HEK293 (cell line): Measurements from ENCODE around the gene BACH1.

Source experiments
- CTCF ChIA-PET: fragments of 350-600 bp; formaldehyde crosslinking; extraction: SDS; loops from one replicate; lab custom pipeline; 2021; ENCODE audit warnings: antibody characterized with exemption; lab: Yijun Ruan, JAX
- POLR2A ChIA-PET: fragments of 300-600 bp; formaldehyde crosslinking; extraction: SDS; loops from one replicate; lab custom pipeline; 2020; ENCODE audit warnings: antibody characterized with exemption, inconsistent platforms; lab: Yijun Ruan, JAX
- H3K27ac ChIP-seq: fragments of 200-500 bp; sonication (Bioruptor generic); 2 replicates; pipeline ENCODE4 v1.5.1; 2014; ENCODE audit warnings: low read depth, low read length, control low read depth, inconsistent platforms; ENCODE audit errors: extremely low read depth
- H3K36me3 ChIP-seq, 2 experiments: fragments of 200-500 bp in 1 of 2; sonication (Bioruptor generic) in 1 of 2; 1 replicate in 1 of 2; 2 replicates in 1 of 2; pipeline ENCODE4 v1.5.1; 2014 to 2017; ENCODE audit warnings: inconsistent platforms in 2 of 2, low read length in 2 of 2; ENCODE audit not compliant: control insufficient read depth in 2 of 2, insufficient read depth in 1 of 2
- H3K4me1 ChIP-seq: fragments of 200-500 bp; sonication (Bioruptor generic); 2 replicates; pipeline ENCODE4 v1.5.1; 2014; ENCODE audit warnings: mild to moderate bottlenecking, low read length, inconsistent platforms; ENCODE audit not compliant: control insufficient read depth, insufficient read depth
- H3K4me3 ChIP-seq: 2 replicates; pipeline ENCODE4 v1.5.1; 2011; ENCODE audit warnings: low read depth, mild to moderate bottlenecking, control low read depth, low read length, moderate library complexity
- H3K9me3 ChIP-seq: fragments of 200-500 bp; sonication (Bioruptor generic); 2 replicates; pipeline ENCODE4 v1.5.1; 2014; ENCODE audit warnings: low read depth, low read length, inconsistent platforms; ENCODE audit not compliant: control insufficient read depth, insufficient read depth
- FEZF1 ChIP-seq: fragments of 450-650 bp; formaldehyde crosslinking; IDR thresholded peaks from 2 replicates; pipeline ENCODE4 v1.5.1; 2016; ENCODE audit warnings: missing biosample characterization, missing genetic modification characterization
- GLI4 ChIP-seq: fragments of 450-650 bp; formaldehyde crosslinking; IDR thresholded peaks from 2 replicates; pipeline ENCODE4 v1.5.1; 2016; ENCODE audit warnings: missing biosample characterization, missing genetic modification characterization
- GLIS1 ChIP-seq: fragments of 450-650 bp; formaldehyde crosslinking; IDR thresholded peaks from 2 replicates; pipeline ENCODE4 v1.5.1; 2016; ENCODE audit warnings: missing biosample characterization, missing genetic modification characterization
- PRDM1 ChIP-seq: fragments of 450-650 bp; formaldehyde crosslinking; IDR thresholded peaks from 2 replicates; pipeline ENCODE4; 2016; ENCODE audit warnings: missing biosample characterization, missing genetic modification characterization
- SCRT2 ChIP-seq: fragments of 450-650 bp; formaldehyde crosslinking; IDR thresholded peaks from 2 replicates; pipeline ENCODE4 v1.5.1; 2016; ENCODE audit warnings: missing biosample characterization, missing genetic modification characterization
- ZNF10 ChIP-seq: fragments of 450-650 bp; formaldehyde crosslinking; IDR thresholded peaks from 2 replicates; pipeline ENCODE4 v1.5.1; 2017; ENCODE audit warnings: missing biosample characterization, missing genetic modification characterization
- ZNF169 ChIP-seq: fragments of 450-650 bp; formaldehyde crosslinking; IDR thresholded peaks from 2 replicates; pipeline ENCODE4 v1.5.1; 2016; ENCODE audit warnings: missing biosample characterization, missing genetic modification characterization
- ZNF555 ChIP-seq: fragments of 450-650 bp; formaldehyde crosslinking; conservative IDR thresholded peaks from 2 replicates; pipeline ENCODE4 v1.5.1; 2017; ENCODE audit warnings: missing biosample characterization, mild to moderate bottlenecking, missing genetic modification characterization, inconsistent platforms
- ZNF660 ChIP-seq: fragments of 450-650 bp; IDR thresholded peaks from 2 replicates; pipeline ENCODE4 v1.5.1; 2018; ENCODE audit warnings: missing biosample characterization, mild to moderate bottlenecking, missing genetic modification characterization
- ZNF830 ChIP-seq: fragments of 450-650 bp; IDR thresholded peaks from 2 replicates; pipeline ENCODE4 v1.5.0; 2018; ENCODE audit warnings: missing biosample characterization, missing genetic modification characterization, low read depth, mild to moderate bottlenecking, moderate library complexity
- TF ChIP-seq, protein P1 (sequence below): fragments of 450-650 bp; formaldehyde crosslinking; IDR thresholded peaks from 2 replicates; pipeline ENCODE4 v1.5.1; 2016; ENCODE audit warnings: missing biosample characterization, missing genetic modification characterization
- TF ChIP-seq, protein P2 (sequence below): fragments of 450-650 bp; formaldehyde crosslinking; IDR thresholded peaks from 2 replicates; pipeline ENCODE4 v1.5.1; 2017; ENCODE audit warnings: missing biosample characterization, missing genetic modification characterization
- TF ChIP-seq, protein P3 (sequence below): fragments of 450-650 bp; formaldehyde crosslinking; IDR thresholded peaks from 2 replicates; pipeline ENCODE4 v1.5.1; 2016; ENCODE audit warnings: missing biosample characterization, missing genetic modification characterization, low read depth

Gene BACH1

DNA sequence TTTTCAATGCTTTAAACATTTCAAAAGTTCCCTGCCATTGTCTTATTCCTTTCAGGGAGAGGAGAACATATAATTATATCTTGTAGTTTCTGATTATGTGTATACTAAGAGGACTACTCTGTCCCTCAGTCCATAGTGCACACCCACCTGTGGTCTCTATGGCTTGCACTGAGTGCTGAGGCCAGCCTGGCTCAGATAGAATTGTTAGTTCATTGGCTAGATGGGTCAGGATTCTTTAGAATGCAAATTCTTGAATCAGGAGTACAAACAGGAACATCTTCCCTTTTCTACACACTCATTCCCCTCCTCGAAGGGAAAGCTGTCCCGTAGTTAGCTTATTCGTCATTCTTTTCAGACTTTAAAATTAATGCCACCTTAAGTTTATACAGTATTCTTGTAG is 8.2 kb downstream of the BACH1 start:
- peaks cover 15% of the 10 kb centered on the region for H3K4me1 ChIP-seq
- POLR2A ChIA-PET = no interaction called here
- no peaks in the 10 kb centered on the region for H3K9me3 ChIP-seq
- TF ChIP-seq, protein P1, sequence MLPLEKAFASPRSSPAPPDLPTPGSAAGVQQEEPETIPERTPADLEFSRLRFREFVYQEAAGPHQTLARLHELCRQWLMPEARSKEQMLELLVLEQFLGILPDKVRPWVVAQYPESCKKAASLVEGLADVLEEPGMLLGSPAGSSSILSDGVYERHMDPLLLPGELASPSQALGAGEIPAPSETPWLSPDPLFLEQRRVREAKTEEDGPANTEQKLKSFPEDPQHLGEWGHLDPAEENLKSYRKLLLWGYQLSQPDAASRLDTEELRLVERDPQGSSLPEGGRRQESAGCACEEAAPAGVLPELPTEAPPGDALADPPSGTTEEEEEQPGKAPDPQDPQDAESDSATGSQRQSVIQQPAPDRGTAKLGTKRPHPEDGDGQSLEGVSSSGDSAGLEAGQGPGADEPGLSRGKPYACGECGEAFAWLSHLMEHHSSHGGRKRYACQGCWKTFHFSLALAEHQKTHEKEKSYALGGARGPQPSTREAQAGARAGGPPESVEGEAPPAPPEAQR = no peak
- TF ChIP-seq PRDM1 = peak; percentile 28; the same call in 1 of the 2 replicates
- peak; percentile 76 for TF ChIP-seq SCRT2 (tag by site-specific recombination)
- H3K27ac ChIP-seq = no peak overlapping the region
- no peak overlapping the region for H3K4me3 ChIP-seq
- peaks cover 0 to 3% of the 10 kb centered on the region in 2 experiments; a peak in 1 of 3 replicates for H3K36me3 ChIP-seq
- CTCF ChIA-PET = no interaction called here

DNA sequence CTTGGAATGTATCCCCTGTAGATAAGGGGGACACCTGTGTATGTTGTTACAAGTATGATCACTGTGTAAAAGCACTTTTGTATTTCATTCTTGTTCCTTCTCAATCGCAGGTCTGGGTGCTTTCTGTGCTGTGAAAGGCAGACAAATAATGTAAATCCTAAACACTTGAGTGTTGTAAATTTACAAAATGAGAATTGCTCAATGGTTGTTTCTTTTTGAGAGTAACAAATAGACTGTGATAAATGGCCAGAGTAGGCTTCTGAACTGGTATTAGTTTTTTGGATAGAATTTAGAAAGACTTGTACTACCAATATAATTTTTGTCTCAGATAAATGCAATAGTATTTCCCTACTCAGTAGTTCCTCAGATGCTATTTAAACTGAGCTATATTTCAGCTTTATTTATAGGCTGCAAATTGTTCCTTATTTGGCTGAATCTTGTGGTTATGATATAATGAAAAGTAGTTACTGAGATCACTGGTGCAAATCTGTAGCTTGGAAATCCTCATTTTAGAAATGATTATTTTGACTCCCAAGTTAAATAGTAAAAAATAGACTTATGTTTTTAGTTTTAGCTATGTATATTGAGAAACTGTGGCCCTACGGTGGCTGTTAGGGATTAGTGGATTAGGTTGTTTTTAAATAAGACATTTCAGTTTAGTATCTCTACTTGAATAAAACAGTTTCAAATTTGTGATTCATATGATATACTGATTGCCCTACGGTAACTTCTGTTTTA is 9.2 kb downstream of the BACH1 start:
- ChIA-PET POLR2A (interaction anchor here (0.6 kb wide), 1 partner anchor 145 kb away, joined by 3 read pairs; no protein-coding TSS in a partner anchor), CTCF (interaction anchor here (0.6 kb wide), 2 partner anchors 39 to 145 kb away, joined by 3 read pairs; no protein-coding TSS in a partner anchor)
- no peak for TF ChIP-seq GLI4 (tag by site-specific recombination)
- TF ChIP-seq, protein P2, sequence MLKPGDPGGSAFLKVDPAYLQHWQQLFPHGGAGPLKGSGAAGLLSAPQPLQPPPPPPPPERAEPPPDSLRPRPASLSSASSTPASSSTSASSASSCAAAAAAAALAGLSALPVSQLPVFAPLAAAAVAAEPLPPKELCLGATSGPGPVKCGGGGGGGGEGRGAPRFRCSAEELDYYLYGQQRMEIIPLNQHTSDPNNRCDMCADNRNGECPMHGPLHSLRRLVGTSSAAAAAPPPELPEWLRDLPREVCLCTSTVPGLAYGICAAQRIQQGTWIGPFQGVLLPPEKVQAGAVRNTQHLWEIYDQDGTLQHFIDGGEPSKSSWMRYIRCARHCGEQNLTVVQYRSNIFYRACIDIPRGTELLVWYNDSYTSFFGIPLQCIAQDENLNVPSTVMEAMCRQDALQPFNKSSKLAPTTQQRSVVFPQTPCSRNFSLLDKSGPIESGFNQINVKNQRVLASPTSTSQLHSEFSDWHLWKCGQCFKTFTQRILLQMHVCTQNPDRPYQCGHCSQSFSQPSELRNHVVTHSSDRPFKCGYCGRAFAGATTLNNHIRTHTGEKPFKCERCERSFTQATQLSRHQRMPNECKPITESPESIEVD (tag by site-specific recombination) = peak; percentile 83
- no peak for TF ChIP-seq ZNF169 (tag by site-specific recombination)
- TF ChIP-seq FEZF1 (tag by site-specific recombination) = no peak
- H3K36me3 ChIP-seq = peaks cover 0 to 3% of the 10 kb centered on the region in 2 experiments; a peak in 1 of 3 replicates
- no peaks in the 10 kb centered on the region for H3K9me3 ChIP-seq
- peaks cover 10% of the 10 kb centered on the region for H3K4me1 ChIP-seq
- H3K27ac ChIP-seq = no peak overlapping the region
- no peak overlapping the region for H3K4me3 ChIP-seq

DNA sequence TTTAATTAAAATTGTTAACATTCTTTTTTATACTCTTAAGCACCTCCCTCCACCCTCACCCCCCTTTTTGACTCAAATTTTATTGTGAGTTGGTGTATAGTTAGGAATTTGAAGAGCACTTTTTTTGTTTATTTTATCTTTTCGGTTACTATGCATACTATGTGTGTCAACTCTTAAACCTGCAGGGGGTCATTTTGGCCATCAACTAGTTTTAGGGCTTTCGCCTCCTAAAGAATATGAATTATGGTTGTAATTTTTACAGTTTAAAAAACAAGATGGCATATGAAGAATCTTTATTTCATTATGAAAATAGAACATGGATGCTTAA is 9.7 kb downstream of the BACH1 start:
- peaks cover 10% of the 10 kb centered on the region for H3K4me1 ChIP-seq
- ChIA-PET POLR2A (no interaction called here), CTCF (interaction anchor here (0.6 kb wide), 1 partner anchor 39 kb away, joined by 3 read pairs; no protein-coding TSS in a partner anchor)
- H3K4me3 ChIP-seq = no peak overlapping the region
- no peak overlapping the region for H3K27ac ChIP-seq
- peaks cover 0 to 3% of the 10 kb centered on the region in 2 experiments; a peak in 1 of 3 replicates for H3K36me3 ChIP-seq
- TF ChIP-seq, protein P2 (tag by site-specific recombination) = peak; percentile 58; the same call in 1 of the 2 replicates
- TF ChIP-seq, protein P3, sequence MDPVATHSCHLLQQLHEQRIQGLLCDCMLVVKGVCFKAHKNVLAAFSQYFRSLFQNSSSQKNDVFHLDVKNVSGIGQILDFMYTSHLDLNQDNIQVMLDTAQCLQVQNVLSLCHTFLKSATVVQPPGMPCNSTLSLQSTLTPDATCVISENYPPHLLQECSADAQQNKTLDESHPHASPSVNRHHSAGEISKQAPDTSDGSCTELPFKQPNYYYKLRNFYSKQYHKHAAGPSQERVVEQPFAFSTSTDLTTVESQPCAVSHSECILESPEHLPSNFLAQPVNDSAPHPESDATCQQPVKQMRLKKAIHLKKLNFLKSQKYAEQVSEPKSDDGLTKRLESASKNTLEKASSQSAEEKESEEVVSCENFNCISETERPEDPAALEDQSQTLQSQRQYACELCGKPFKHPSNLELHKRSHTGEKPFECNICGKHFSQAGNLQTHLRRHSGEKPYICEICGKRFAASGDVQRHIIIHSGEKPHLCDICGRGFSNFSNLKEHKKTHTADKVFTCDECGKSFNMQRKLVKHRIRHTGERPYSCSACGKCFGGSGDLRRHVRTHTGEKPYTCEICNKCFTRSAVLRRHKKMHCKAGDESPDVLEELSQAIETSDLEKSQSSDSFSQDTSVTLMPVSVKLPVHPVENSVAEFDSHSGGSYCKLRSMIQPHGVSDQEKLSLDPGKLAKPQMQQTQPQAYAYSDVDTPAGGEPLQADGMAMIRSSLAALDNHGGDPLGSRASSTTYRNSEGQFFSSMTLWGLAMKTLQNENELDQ (tag by site-specific recombination) = no peak
- TF ChIP-seq ZNF10 = peak; percentile 71; the same call in 1 of the 2 replicates
- TF ChIP-seq ZNF830 (tag by site-specific recombination) = no peak
- peak; percentile 66; the same call in 1 of the 2 replicates for TF ChIP-seq GLIS1 (tag by site-specific recombination)
- no peak for TF ChIP-seq ZNF555
- TF ChIP-seq ZNF660 (tag by site-specific recombination) = 0 out of 2 replicates have a peak, but pooled peaks have one; percentile 41
- TF ChIP-seq, all 188 proteins: peak for 4
- no peaks in the 10 kb centered on the region for H3K9me3 ChIP-seq
